Activated effector memory CD4-positive, alpha-beta T cell treated with anti-CD3 and anti-CD28 coated beads, Interleukin-2, amount 50 U/mL, for 16 hours (primary cell): Measurements from ENCODE around the gene NDUFB5.
A peak's percentile ranks its signal among the peaks of the same experiment; 100 is the strongest.
"Not testable (repeated sequence)": the region's sequence is repeated elsewhere in the genome, so short reads cannot be mapped to it uniquely, and the experiment has no call there.

ENCODE experiments used
- DNase-seq: peaks from one replicate; pipeline ENCODE4 v3.0.0-alpha.2; 2020

The NDUFB5 gene

GRCh38 chr3:179640469-179640868 is 35.9 kb downstream of the NDUFB5 start:
- DNase-seq = no peak

GRCh38 chr3:179642871-179643270 is 38.3 kb downstream of the NDUFB5 start:
- no peak for DNase-seq

DNA sequence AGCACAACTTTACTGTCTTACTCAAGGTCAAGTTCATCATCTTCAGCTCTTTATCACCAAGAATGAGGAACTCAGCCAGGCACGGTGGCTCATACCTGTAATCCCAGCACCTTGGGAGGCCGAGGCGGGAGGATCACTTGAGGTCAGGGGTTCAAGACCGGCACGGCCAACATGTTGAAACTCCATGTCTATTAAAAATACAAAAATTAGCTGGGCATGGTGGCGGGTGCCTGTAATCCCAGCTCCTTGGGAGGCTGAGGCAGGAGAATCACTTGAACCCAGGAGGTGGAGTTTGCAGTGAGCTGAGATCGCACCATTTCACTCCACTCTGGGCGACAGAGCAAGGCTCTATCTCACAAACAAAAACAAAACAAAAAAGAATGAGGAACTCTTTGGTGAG is 39.2 kb downstream of the NDUFB5 start:
- not testable (repeated sequence) for DNase-seq

DNA sequence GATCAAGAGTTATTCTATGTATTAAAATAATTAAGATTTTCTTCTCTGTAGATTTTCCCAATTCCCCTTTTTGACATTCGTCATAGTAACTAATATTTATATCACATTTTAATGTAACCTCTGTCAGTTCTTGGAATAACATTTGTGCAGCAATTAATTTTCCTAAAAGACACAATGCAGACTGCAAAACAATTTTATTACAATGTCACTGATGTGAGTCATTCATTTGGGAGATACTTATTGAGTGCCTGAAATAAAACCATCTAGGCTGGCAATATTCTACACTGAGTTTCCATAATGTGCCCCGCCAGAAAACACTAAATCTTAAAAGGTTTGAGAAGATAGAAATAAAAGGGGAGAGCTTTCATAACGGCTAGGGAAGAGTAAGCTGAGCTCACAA is 41.6 kb downstream of the NDUFB5 start:
- DNase-seq = no peak

GRCh38 chr3:179651687-179652446 is 47.3 kb downstream of the NDUFB5 start:
- no peak for DNase-seq

DNA sequence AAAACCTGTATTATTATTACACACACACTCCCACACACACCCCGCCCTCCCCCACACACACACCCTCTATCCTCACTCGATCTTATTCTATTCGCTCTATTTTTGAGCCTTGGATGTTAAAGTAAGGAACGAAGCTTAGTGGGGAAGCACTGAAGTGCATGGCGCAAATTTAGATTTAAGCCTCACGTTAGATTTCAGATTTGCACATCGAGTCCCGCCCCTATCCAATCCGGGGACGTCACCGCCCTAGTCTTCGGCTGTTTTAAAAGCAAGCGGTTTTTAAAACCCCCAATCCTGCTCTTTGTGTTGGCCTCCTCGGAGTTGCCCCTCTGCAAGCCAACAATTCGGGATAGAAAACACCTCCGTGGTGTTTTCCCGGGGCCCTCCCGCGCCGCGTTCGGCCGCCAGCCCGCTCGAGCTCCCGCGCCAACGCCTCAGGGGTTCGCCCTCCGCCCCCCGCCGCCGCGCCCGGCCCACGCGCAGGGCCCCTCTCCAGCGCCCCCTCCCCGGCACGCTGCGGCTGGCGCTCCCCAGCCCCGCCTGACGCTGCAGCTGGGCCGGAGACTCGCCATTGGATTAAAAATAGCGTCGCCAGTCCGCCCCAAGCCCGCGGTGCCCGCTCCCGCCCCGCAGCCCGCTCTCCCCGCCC is 48.0 kb downstream of the NDUFB5 start, which contains the start of gene USP13:
Gene USP13 (plus strand): TSS at position 594 of the 649 bp plus-strand sequence. CDS start 186 bp downstream, outside the sequence.
- DNase-seq = no peak

DNA sequence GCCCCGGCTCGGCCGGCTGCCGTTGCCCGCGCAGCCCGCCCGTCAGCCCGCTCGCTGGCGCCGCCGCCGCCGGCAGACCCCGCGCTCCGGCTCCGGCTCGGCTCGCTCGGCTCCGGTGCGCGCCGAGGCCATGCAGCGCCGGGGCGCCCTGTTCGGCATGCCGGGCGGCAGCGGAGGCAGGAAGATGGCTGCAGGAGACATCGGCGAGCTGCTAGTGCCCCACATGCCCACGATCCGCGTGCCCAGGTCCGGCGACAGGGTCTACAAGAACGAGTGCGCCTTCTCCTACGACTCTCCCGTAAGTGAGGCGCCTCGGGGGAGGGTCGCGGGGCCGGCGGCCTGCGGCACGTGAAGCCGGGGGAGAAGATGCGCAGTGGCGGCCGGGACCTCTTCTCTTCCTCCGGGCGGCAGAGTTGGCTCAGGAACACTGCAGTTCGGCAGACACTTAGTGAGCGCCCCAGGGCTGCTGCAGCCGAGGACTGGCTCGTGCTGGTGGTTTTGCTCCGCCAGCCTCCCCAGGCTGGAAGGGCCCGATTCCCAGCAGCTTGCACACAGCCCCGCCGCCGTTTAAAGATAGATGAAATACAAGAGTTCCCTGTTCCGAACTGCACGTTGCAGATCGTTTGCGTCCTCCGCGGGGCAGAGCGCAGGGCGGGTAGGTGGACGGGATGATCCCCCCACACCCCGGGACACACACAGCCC is 48.7 kb downstream of the NDUFB5 start:
- peak; percentile 86 for DNase-seq

GRCh38 chr3:179655236-179655635 is 50.6 kb downstream of the NDUFB5 start:
- DNase-seq = no peak

GRCh38 chr3:179658606-179659005 is 54.0 kb downstream of the NDUFB5 start:
- no peak for DNase-seq

DNA sequence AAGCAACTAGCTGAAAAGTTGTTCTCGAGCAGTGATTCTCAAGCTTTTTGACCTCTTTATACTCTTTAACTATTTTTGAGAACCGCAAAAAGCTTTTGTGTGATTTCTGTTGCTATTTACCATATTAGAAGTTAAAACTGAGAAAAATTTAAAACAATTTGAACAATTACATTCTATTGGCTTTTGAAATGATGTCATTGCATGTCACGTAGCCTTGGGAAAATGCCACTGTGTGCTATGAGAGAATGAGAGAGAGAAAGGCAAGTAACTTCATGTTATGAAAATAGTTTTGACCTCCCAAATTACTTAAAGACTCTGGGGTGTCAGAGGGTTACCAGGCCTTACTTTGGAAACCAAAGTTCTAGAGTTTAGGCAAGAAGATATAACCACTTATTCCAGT is 56.3 kb downstream of the NDUFB5 start:
- DNase-seq = no peak

DNA sequence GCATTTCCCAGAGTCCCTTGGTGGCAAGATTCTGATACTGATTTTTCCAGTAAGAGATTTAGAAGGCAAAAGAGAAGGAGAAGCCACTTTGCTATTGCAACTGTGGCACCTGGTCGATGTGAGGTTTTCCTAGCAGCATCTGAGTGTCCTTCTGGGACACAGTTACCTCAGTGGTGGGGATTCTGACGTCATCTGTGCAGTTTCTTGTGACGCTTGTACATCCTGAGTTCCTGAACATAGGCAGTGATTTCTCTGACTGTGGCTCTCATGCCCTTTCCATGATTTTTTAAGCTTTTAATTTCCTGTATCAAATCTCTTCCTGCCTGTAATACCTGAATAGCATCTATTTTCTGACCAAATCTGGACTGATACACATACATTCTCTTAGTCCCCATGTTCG is 57.2 kb downstream of the NDUFB5 start:
- no peak for DNase-seq

- DNase-seq = no peak
Measured at GRCh38 chr3:179663093-179663492, 58.5 kb downstream of the NDUFB5 start.

DNA sequence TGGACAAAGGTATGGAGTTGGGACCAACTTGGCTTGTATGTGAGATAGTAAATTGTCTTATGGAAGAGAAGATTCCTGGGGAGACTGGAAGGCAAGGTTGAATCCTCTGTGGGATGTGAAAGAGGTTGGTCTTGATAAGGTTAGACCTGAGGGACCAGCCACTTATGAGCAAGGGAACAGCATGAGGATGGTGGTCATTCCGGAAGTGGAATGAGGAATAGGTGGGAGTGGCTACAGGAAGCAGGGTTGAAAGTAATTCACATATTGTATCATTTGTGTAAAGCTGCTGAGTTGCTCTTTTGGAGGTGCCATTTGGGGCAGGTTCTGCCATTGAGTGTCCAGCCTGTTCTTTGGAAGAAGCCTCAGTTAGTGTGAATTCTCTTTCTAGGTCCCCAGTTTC is 61.4 kb downstream of the NDUFB5 start:
- DNase-seq = no peak

DNA sequence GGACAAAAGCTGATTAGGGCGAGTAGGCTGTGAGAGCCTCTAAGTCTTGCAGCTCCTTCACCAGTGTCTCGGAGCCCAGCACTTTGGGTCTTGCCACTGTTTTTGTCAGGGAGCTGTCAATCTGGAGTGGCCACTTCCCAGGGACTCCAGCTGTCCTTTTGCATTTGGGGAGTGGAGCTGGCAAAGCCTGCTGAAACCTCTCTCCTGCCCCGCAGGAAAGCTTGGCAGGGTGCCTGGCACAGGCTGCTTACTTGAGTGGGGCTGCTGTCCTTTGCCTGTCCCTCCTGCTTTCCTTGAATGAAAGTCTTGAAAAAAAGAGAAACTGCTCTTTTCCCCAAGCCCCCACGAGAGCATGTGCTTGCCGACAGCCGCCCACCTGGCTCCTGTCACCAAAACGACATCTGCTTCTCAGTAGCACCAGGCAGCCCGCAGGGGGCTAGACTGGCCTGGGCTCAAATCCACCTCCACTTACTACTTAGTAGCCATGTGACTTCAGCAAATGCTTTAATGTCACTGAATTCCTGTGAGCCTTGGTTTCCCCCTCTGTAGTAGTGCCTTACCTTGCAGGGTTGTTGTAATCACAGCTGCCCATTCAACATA is 61.9 kb downstream of the NDUFB5 start:
- no peak for DNase-seq

DNA sequence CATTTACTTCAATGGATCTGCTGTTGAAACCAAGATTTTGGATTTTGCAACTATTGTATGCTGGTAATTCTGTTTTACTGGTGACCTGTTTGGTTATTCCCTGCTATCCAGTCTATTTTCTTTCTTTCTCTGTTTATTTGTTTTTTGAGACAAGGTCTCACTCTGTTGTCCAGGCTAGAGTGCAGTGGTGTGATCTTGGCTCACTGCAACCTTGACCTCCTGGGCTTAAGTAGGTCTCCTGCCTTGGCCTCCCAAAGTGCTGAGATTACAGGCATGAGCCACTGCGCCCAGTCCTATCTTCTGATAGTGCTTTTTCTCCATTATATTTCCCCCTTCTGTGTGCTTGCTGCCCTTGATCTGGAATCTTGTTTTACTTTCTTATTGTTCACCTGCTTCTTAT is 63.8 kb downstream of the NDUFB5 start:
- no peak for DNase-seq

GRCh38 chr3:179670311-179670710 is 65.7 kb downstream of the NDUFB5 start:
- no peak for DNase-seq

- DNase-seq = no peak
Measured at GRCh38 chr3:179671309-179671708, 66.7 kb downstream of the NDUFB5 start.

GRCh38 chr3:179671747-179672242 is 67.2 kb downstream of the NDUFB5 start:
- no peak for DNase-seq

GRCh38 chr3:179672918-179673317 is 68.3 kb downstream of the NDUFB5 start:
- no peak for DNase-seq

- no peak for DNase-seq
Measured at GRCh38 chr3:179673523-179673922, 68.9 kb downstream of the NDUFB5 start.

- no peak for DNase-seq
Measured at GRCh38 chr3:179676081-179676480, 71.5 kb downstream of the NDUFB5 start.
